ENCODE results near the gene NEURL1B.

Gene NEURL1B

DNA sequence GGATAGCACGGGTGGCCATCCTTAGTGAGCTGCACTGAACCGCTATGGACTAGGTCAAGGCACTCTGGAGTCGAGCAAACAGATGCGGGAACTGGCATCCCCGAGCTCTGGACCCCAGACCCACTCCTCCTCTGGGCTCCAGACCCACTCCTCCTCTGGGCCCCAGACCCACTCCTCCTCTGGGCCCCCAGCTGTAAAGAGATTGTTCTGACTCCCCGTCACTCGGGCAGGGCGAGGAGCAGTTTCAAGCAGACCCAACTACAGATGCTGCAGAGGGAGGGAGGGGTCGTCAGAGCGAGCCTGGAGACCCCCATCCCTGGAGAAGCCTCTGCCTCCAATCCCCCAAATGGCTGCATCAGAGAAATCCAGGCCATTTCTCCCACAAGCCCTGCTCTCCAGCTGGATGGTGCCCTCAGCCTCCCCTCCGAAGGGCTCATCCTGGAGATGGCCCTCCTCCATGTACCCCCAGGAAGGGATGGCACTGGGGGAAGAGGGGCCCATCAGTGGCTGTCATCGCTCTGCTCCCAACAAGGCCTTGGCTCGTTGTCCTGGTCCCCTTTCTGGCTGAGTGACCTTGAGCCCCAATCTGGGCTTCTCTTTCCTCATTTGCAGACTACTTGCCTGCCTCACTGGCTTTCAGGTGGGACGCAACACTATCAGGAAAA lies 91.3 kb downstream of the NEURL1B start:
- DNase-seq (ENCODE audit: low read depth): no peak

DNA sequence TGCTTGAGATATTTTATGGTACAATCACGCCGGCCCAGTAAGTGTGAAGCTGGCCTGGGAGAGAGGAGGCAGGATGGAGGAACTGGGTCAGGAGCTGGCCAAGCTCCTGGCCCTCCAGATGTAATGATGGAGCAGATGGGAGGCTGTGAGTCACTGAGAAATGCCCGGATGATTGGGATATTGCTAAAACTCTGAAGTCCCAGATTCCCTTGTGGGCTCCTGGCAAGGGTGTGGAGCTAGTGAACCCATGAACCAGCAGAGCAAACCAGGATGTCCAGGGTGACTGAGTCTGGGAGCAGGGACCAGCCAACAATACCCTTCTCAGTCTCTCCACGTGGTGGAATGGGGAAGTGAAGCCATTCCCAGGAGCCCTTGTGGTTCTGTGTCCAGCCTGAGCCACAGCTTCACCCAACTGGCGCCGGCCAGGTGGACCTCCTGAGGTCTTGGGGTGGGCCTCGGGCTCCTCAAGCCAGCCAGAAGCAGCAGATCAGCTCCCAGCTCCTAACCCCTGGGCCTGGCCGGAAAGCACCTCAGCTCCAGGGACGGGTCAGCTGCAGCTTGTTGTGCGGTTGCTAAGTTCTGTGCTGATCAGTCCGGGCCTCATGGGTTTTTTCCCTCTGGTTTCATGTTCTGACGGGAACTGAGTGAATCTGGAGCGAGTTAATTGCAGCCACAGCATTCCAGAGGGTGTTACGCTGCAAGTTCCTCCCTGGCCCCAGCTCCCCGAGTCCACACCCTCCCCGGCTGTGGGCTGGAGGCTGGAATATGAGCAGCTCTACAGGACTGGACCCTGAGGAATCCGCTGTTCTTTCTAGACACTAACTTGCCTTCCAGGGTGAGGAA lies 92.3 kb downstream of the NEURL1B start:
- no peak for DNase-seq (ENCODE audit: low read depth)

DNA sequence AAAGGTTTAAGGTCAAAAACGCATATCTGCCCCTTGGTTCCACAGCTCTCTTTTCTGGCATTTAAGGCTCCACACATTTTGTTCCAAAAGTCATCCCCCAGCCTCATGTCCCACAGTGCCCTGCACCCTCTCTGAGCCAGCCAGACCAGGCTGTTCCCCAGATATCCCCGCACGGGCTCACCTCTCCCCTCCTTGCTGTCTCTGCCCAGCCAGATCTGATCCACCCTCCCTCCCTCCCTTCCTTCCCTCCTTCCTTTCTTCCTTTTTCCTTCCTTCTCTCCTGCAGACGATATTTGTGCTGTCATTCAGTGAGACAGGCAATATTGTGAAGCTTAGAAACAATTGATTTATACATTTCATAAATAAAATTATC lies 92.9 kb downstream of the NEURL1B start:
- no peak for DNase-seq (ENCODE audit: low read depth)

DNA sequence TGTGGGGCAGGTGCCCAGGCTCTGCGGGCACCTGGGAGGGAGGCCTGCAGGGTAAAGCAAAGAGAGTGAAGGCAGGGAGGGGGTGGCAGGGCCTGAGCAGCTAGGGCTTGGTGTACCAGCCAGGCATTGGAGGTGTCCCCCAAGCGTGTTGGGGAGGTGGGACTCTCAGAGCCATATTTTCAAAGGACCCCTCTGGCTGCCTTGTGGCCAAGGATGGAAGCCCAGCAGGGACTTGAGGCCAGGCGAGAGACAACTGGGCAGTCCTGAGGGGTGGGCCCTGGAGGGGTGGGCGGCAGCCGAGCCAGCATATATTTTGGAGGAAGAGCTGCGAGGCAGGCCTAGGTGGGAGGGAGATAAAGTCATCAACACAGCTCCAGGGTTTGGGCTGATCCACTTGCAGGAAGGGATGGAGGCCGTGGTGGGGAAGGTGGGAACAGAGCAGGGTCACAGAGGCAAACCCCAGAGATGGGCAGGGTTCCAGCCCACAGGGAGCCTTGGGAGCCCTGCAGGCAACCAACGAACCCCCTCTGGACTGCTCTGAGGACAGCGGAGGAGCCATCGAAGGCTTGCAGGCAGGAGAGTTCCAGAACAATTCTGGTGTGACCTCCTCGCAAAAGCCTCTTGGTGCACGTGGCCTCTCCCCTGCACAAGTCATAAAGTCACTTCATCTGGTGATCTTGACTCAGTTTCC lies 94.2 kb downstream of the NEURL1B start:
- DNase-seq (ENCODE audit: low read depth): no peak

DNA sequence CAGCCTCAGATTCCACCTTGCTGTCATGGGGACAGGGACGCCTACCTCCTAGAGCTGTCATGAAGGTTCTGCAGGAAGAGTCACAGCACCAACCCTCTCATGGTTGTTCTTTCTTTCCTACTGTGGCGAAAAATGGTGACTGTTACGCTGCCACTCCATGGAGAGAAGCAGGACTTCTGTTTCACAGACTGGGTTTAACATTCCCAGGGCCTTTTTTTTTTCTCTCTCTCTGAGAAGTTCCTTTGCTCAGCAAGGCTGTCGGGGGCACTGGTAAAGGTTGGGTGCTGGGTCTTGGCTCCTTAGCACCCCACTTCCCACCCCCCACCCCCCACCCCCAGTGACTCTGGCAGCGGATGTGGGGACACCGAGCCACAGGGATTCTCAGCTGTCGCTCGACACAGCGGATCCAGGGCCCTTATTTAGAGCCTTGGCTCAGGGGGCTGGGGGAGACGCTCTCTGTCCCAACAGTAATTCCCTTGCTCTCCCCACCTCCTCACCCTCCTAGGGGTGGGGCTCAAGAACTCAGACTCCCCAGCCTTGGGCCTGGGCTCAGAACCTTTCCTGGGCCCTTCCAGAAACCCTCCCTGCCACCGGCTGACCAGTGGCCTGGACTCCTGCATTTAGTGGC lies 95.6 kb downstream of the NEURL1B start:
- no peak for DNase-seq (ENCODE audit: low read depth)

DNA sequence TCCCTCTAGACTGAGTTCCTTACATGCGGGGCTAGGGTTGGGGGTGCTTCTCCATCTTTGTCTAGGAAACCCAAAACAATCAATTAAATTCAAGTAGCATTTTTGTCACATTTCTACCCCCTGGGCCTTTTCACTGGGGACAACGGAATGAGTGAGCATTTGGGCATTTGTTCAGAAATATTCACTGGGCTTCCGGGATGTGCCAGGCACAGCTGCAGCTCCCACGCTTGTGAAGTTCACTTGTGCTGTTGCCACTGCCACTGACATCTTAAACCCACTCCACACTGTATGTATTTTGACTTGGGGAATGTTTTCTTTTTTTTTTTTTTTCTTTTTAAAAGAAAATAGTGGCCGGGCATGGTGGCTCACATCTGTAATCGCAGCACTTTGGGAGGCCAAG lies 98.3 kb downstream of the NEURL1B start:
- no peak for DNase-seq (ENCODE audit: low read depth)

DNA sequence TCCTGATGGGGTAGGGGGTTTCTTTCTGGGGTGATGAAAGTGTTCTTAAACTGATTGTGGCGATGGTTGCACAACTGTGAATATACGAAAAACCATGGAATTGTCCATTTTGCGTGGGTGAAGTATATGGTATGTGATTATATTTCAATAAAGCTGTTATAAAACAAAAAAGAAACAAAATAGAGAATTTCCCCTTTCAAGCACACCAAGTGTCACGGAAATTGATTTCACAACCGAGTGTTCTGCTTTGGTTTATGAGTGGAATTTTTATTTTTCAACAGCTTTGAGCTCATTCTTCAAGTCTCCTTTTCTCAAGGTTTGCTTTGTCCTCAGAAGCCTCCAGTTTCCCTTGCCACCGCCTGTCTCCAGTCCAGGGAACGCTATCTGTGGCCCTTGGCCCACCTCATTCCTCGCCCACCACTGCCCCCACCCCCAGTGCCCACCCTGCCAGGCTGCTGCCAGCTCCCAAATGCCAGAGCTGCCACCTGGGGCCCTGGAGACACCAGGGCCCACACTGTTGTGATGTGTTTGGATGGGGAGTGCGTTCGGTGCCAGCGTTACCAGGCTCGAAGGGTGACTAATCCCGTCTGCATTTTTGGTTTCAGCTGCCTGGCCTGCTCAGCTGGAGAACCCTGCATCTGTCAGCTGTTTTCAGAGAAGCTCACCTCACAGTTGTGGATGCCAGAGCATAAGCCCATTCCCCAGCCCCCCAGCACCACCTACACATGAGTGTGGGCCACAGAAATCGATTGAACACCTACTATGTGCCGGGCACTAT lies 99.6 kb downstream of the NEURL1B start:
- no peak for DNase-seq (ENCODE audit: low read depth)
